ENCODE results near the gene SRPRB.

- no peak for TF ChIP-seq CTCF (IDR thresholded peaks at IDR 0.05)
- no peak for TF ChIP-seq POLR2AphosphoS5 (IDR thresholded peaks at IDR 0.05)
- no peak for TF ChIP-seq POLR2A (IDR thresholded peaks at IDR 0.05)
These were observed 30.3 kb upstream of the SRPRB start for GRCh38 chr3:133775309-133775708.
